HepG2 (cell line): ENCODE results near the gene IFI35. TPM values are rescaled to one million over a fixed set of nuclear protein-coding genes. Genes with fewer than 3 reads are reported as not detected.
A peak's percentile ranks its signal among the peaks of the same experiment; 100 is the strongest.

Experiments
- CEBPZ ChIP-seq: IDR thresholded peaks from 2 replicates; pipeline ENCODE4 v1.6.1; 2012; ENCODE audit warnings: low read length, improper control_type of control experiment
- EP300 ChIP-seq, 3 experiments: sonication (generic) in 1 of 3; formaldehyde crosslinking in 1 of 3; IDR thresholded peaks; 2 replicates each; pipeline versions ENCODE4 v1.5.1 to v1.6.1; 2011 to 2020; ENCODE audit warnings: low read depth in 2 of 3, low read length in 2 of 3, borderline replicate concordance in 1 of 3, improper control_type of control experiment in 1 of 3, mild to moderate bottlenecking in 1 of 3, missing genetic modification reagents in 1 of 3, moderate library complexity in 1 of 3
- GATA4 ChIP-seq: sonication (generic); IDR thresholded peaks from 2 replicates; pipeline ENCODE4 v1.6.1; 2016; ENCODE audit warnings: antibody characterized with exemption, low read depth, borderline replicate concordance
- KDM1A ChIP-seq: IDR thresholded peaks from 2 replicates; pipeline ENCODE4 v1.6.1; 2016; ENCODE audit warnings: missing compliant biosample characterization
- NR2F1 ChIP-seq, 2 experiments: fragments of 450-650 bp in 1 of 2; formaldehyde crosslinking in 1 of 2; IDR thresholded peaks; 2 replicates each; pipeline versions ENCODE4 v1.5.0 to v1.6.1; 2016 to 2020; ENCODE audit warnings: mild to moderate bottlenecking in 1 of 2, missing compliant biosample characterization in 1 of 2, missing genetic modification reagents in 1 of 2, moderate library complexity in 1 of 2
- NR2F6 ChIP-seq, 2 experiments: IDR thresholded peaks; 2 replicates each; pipeline ENCODE4 v1.6.1; 2016; ENCODE audit warnings: antibody characterized with exemption in 1 of 2, mild to moderate bottlenecking in 1 of 2
- RNF219 ChIP-seq: sonication (generic); formaldehyde crosslinking; IDR thresholded peaks from 2 replicates; pipeline ENCODE4 v1.5.0; 2020; ENCODE audit warnings: mild to moderate bottlenecking, missing genetic modification reagents
- RXRA ChIP-seq: sonication (generic); formaldehyde crosslinking; IDR thresholded peaks from 2 replicates; pipeline ENCODE4 v1.5.1; 2020; ENCODE audit warnings: missing genetic modification reagents
- SOX13 ChIP-seq, 3 experiments: fragments of 450-650 bp in 1 of 3; sonication (generic) in 1 of 3; formaldehyde crosslinking in 1 of 3; IDR thresholded peaks in 2 of 3; conservative IDR thresholded peaks in 1 of 3; 2 replicates each; pipeline versions ENCODE4 v1.5.0 to v1.6.1; 2016 to 2020; ENCODE audit warnings: antibody characterized with exemption in 1 of 3, mild to moderate bottlenecking in 1 of 3, missing compliant biosample characterization in 1 of 3, missing genetic modification reagents in 1 of 3, moderate library complexity in 1 of 3
- TEF ChIP-seq: sonication (generic); formaldehyde crosslinking; IDR thresholded peaks from 2 replicates; pipeline ENCODE4 v1.5.0; 2020; ENCODE audit warnings: missing genetic modification reagents
- ZBTB42 ChIP-seq: sonication (generic); formaldehyde crosslinking; IDR thresholded peaks from 2 replicates; pipeline ENCODE4 v1.5.0; 2020; ENCODE audit warnings: mild to moderate bottlenecking, missing genetic modification reagents
- ZMYM4 ChIP-seq: sonication (generic); formaldehyde crosslinking; IDR thresholded peaks from 2 replicates; pipeline ENCODE4 v1.8.1; 2023; ENCODE audit warnings: mild to moderate bottlenecking, missing genetic modification reagents
- ZNF253 ChIP-seq: sonication (generic); formaldehyde crosslinking; IDR thresholded peaks from 2 replicates; pipeline ENCODE4 v1.8.0; 2022; ENCODE audit warnings: mild to moderate bottlenecking, missing genetic modification reagents, borderline replicate concordance
- ZNF577 ChIP-seq: sonication (generic); formaldehyde crosslinking; IDR thresholded peaks from 2 replicates; pipeline ENCODE4 v1.4.0; 2020; ENCODE audit warnings: mild to moderate bottlenecking, low read depth, missing genetic modification reagents, borderline replicate concordance
- polyA plus RNA-seq, 8 experiments: library from polyadenylated mRNA; depleted of rRNA in 3 of 8; stranded (reverse) in 7 of 8; unstranded in 1 of 8; fragments of >200 nt; fragmentation: Illumina TruSeq in 4 of 8; extraction: Trizol in 4 of 8; gene quantifications; 2 replicates each; pipeline versions ENCODE4 v1.2.1 to v1.2.3, GENCODE V29; 2011 to 2016; ENCODE audit warnings: low read depth in 4 of 8, missing spikeins in 1 of 8, mixed read lengths in 1 of 8; ENCODE audit not compliant: insufficient read depth in 1 of 8
- total RNA-seq, 5 experiments: library from RNA; depleted of rRNA; stranded (reverse); fragments of >200 nt; fragmentation: Illumina TruSeq; extraction: Trizol; gene quantifications; 2 replicates each; pipeline ENCODE4 v1.2.3, GENCODE V29; 2016; ENCODE audit warnings: low read depth in 1 of 5
- TF ChIP-seq, protein P1 (sequence below): sonication (generic); formaldehyde crosslinking; conservative IDR thresholded peaks from 2 replicates; pipeline ENCODE4 v1.4.0; 2020; ENCODE audit warnings: missing genetic modification reagents
- TF ChIP-seq, protein P2 (sequence below): sonication (generic); formaldehyde crosslinking; IDR thresholded peaks from 2 replicates; pipeline ENCODE4 v1.4.0; 2020; ENCODE audit warnings: missing genetic modification reagents

Gene IFI35
- total and polyA plus RNA-seq, 2 of the 13 experiments (the other 11 are each of a cell fraction or from before 2014, with no cell fraction given), result 28.9 to 38.1 TPM

DNA sequence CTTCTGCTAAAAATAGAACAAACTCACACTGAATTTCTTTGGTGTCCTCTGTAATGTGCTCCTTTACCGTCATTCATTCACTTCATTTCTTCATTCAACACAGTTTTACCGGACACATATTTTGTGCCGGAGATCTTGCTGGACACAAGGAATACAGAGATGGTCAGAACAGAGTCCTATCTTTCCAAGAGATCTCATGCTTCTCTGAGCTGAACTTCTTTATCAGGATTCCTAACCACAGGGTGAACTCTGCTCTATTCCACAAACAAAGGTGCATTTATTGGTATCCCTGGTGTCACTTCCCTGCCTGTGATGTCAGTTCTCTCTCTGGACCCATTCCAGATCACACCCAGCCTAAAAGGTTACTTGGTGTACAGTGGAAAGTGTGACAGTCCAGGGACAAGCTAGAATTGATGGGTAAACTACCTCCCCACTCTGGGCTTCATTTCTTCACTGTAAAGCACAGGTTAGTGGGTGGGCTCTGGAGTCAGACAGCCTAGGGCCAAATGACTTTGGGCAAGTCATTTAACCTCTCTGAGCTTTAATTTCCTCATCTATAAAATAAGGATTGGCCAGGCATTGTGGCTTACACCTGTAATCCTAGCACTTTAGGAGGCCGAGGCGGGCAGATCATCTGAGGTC is 4.2 kb downstream of the IFI35 start (continued):
- TF ChIP-seq, protein P1, sequence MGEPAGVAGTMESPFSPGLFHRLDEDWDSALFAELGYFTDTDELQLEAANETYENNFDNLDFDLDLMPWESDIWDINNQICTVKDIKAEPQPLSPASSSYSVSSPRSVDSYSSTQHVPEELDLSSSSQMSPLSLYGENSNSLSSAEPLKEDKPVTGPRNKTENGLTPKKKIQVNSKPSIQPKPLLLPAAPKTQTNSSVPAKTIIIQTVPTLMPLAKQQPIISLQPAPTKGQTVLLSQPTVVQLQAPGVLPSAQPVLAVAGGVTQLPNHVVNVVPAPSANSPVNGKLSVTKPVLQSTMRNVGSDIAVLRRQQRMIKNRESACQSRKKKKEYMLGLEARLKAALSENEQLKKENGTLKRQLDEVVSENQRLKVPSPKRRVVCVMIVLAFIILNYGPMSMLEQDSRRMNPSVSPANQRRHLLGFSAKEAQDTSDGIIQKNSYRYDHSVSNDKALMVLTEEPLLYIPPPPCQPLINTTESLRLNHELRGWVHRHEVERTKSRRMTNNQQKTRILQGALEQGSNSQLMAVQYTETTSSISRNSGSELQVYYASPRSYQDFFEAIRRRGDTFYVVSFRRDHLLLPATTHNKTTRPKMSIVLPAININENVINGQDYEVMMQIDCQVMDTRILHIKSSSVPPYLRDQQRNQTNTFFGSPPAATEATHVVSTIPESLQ (CRISPR knock-in tag), result no peak
- no peak for TF ChIP-seq CEBPZ
- no peak for TF ChIP-seq ZNF253
- TF ChIP-seq RXRA (CRISPR knock-in tag), result peak; percentile 86; the same call in 1 of the 2 replicates
- no peak for TF ChIP-seq ZNF577 (CRISPR knock-in tag)
- TF ChIP-seq GATA4, result peak; percentile 86; the same call in 1 of the 2 replicates
- TF ChIP-seq NR2F6 (IDR thresholded peaks at IDR 0.05), result peak; percentile 80
- peak; percentile 90; the same call in 1 of the 2 replicates for TF ChIP-seq NR2F6 (CRISPR knock-in tag; IDR thresholded peaks at IDR 0.05)
- TF ChIP-seq SOX13 (IDR thresholded peaks at IDR 0.05), result peak; percentile 44; the same call in 1 of the 2 replicates
- peak in 1 of 2 experiments; percentile 87; a peak in 2 of 4 replicates for TF ChIP-seq SOX13 (CRISPR knock-in tag; conservative IDR thresholded peaks at IDR 0.05 in 1 of 2, IDR thresholded peaks at IDR 0.05 in 1 of 2)
- TF ChIP-seq, protein P2, sequence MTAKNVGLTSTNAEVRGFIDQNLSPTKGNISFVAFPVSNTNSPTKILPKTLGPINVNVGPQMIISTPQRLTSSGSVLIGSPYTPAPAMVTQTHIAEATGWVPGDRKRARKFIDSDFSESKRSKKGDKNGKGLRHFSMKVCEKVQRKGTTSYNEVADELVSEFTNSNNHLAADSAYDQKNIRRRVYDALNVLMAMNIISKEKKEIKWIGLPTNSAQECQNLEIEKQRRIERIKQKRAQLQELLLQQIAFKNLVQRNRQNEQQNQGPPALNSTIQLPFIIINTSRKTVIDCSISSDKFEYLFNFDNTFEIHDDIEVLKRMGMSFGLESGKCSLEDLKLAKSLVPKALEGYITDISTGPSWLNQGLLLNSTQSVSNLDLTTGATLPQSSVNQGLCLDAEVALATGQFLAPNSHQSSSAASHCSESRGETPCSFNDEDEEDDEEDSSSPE (CRISPR knock-in tag), result no peak
- TF ChIP-seq KDM1A (CRISPR knock-in tag), result peak; percentile 29; the same call in 1 of the 2 replicates
- no peak for TF ChIP-seq RNF219 (CRISPR knock-in tag)
- peak; percentile 78 to 92 for TF ChIP-seq EP300 (IDR thresholded peaks at IDR 0.05; ENCODE audit: low read depth in 2 of 2, low read length in 2 of 2)
- TF ChIP-seq EP300 (CRISPR knock-in tag; IDR thresholded peaks at IDR 0.05; ENCODE audit: borderline replicate concordance), result peak; percentile 83
- no peak for TF ChIP-seq ZBTB42
- TF ChIP-seq NR2F1 (CRISPR knock-in tag; IDR thresholded peaks at IDR 0.05), result 0 out of 4 replicates have a peak, but pooled peaks of 1 of the 2 experiments have one; percentile 35
- no peak for TF ChIP-seq TEF (CRISPR knock-in tag)
- TF ChIP-seq ZMYM4, result peak; percentile 19; the same call in 1 of the 2 replicates
